GM21737 (cell line): ENCODE data around the gene MGLL.
A peak's percentile ranks its signal among the peaks of the same experiment; 100 is the strongest.

Source experiments
- ATAC-seq: cut with Tn5 transposase; IDR thresholded peaks from one replicate; pipeline ENCODE4 v1.9.1; 2021; ENCODE audit warnings: mild to moderate bottlenecking, moderate library complexity; ENCODE audit not compliant: unreplicated experiment

MGLL gene

DNA sequence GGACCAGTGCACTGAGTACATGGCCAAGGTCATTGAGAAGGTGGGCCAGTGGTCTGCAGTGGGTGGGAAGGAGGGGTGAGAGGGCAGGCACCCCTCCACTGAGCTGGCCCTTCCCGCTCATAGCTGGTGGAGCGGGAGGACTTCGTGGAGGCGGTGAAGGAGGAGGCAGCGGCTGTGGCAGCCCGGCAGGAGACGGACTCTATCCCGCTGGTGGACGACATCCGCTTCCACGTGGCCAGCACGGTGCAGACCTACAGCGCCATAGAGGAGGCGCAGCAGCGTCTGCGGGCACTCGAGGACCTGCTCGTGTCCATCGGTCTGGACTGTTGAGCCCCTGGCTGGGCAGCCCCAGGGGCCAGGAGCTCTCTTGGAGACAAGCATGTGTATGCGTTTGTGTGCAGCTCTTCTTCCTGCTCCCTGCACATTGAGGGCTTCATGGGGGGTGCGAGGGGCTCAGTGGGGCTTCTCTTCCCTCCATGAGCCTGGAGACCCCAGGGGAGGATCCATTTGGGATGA is 142.1 kb downstream of the MGLL start:
- no peak for ATAC-seq

DNA sequence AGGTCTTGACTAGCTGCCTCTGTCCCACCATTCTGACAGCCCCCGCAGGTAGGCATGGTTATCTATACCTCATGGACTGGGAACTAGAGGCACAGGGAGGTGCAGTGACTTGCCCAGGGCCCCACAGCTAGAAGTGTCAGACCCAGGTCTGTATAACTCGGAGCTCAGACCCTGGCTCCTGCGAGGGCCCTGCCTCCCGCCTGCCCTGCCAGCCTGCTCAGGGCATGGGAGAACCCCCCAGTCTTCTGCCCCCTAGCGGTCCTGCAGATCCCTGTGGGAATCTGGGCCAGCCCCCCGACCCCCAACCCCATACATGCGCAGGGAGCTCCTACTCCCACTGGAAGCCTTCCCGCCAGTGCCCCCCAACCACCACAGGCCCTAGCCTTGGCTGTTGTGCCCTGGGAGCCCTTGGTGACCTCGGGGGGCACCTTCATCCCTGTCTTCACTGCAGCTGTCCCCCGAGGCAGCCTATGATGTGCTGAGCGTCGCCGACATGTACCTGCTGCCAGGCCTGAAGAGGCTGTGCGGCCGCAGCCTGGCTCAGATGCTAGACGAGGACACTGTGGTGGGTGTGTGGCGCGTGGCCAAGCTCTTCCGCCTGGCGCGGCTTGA is 142.7 kb downstream of the MGLL start:
- no peak for ATAC-seq

GRCh38 chr3:127678611-127679533 is 143.4 kb downstream of the MGLL start:
- no peak for ATAC-seq

DNA sequence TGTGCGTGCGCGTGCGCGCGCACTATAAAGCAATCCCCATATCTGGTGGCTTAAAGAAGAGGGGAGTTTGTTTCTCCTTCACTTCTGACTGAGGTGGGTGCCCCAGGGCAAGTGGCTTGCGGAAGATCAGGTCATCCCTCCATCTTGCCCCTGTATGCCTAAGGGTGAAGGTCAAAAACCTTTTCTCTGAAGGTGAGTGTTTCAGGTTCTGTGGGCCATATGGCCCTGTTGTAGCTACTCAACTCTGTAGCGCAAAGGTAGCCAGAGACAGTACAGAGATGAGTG is 144.1 kb downstream of the MGLL start:
- no peak for ATAC-seq

GRCh38 chr3:127677541-127678314 is 144.6 kb downstream of the MGLL start:
- ATAC-seq, result no peak

DNA sequence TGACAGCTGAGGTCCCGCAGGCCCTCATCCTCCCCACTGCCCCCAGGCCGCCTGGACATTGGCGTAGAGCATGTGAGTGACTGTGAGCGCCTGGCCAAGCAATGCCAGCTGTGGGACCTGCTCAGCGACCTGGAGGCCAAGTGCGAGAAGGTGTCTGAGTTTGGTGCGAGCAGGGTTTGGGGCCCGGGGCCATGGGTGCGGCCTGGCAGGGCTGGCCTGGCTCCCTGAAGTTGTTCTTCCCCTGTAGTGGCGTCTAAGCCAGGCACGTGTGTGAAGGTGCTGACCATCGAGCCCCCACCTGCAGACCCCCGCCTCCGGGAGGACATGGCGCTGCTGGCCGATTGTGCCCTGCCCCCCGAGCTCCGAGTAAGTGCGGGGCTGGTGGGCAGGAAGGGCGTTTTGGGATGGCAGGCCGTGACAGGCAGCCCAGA is 145.4 kb downstream of the MGLL start:
- no peak for ATAC-seq

GRCh38 chr3:127676456-127676855 is 145.9 kb downstream of the MGLL start:
- no peak for ATAC-seq

GRCh38 chr3:127675651-127676391 is 146.5 kb downstream of the MGLL start:
- ATAC-seq, result no peak

GRCh38 chr3:127674790-127675189 is 147.5 kb downstream of the MGLL start:
- no peak for ATAC-seq

- ATAC-seq, result no peak
Measured at GRCh38 chr3:127674101-127674721, 148.1 kb downstream of the MGLL start.

DNA sequence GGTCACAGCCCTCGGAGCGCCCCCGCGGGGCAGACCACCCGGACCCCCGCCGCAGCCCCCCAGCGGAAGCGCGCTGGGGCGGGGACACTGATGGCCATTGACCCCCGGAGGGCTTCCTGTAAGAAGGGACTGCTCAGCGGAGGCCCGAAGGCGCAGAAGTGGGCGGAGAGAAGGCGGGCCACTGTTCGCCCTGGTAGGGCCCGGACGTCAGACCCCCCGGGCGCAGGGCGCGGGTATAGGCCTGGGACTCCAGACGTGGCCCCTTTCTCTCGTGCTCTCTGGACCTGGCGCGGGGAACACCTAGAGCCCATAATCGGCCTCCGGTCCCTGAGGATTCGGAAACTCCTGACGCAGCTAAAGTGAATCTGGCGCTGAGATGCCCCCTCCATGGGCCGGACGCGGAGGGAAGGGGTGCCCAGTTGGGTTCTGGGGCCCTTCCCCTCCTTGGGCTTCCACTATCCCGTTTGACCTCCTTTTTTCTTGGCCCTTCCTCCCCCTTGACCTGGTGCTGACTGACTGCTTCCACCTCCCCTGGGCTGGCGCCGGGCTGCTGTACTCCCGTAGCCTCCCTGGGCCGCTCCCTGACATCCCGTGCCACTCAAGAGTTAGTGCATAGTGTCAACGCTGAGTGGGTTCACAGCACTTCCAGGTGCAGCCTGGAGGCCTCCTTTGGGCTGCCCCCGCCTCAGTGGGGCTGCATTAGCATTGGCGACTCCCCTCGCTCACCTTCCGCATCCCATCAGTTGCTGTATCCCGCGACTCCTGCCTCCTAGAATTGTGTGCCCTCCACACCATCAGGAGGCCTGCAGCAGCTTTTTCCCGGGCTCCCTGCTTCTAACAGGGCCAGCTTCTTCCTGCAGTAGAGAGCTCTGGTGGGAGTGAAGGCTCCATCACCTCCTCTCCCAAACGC is 148.9 kb downstream of the MGLL start:
- peak; percentile 33 for ATAC-seq

- peak; percentile 66 for ATAC-seq
Measured at GRCh38 chr3:127672429-127673190, 149.7 kb downstream of the MGLL start, which contains the start of gene ABTB1. TSS of gene ABTB1 (plus strand) at chr3:127672952. CDS start at chr3:127673026, 74 bp downstream.

GRCh38 chr3:127671523-127672428 is 150.5 kb downstream of the MGLL start:
- peak; percentile 9 for ATAC-seq

DNA sequence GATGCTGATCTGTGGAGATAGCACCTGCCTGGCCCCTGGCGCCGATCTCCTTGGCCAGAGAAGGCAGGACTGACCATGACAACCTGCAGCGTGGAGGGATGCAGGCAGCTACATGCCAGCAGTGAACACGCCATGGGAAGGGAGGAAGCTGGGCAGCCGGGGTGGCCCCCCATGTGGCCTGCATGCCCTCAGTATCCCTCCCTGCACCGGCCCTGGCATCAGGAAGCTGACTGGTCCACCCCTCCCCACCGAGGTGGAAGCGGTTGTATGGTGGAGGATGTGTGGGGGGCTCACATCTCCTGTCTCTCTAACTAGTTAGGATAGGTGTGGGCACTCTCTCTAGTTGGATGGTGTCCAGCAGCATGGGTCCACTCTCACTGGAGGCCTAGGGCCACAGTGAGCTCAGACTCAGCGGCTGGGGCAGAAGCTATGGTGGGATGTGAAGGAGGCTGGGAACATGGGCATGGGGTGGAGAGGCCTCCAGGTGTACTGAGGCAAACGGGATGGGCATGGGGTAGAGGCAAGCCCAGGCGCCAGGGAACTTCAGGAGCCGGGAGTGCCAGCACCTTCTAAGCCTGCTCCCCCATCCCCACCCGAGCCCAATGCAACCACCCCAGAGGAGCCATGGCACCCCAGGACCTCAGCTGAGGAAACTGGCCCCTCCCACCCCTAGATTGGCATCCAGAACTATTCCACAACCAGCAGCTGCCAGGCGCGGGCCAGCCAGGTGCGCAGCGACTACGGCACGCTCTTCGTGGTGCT is 151.4 kb downstream of the MGLL start:
- no peak for ATAC-seq

DNA sequence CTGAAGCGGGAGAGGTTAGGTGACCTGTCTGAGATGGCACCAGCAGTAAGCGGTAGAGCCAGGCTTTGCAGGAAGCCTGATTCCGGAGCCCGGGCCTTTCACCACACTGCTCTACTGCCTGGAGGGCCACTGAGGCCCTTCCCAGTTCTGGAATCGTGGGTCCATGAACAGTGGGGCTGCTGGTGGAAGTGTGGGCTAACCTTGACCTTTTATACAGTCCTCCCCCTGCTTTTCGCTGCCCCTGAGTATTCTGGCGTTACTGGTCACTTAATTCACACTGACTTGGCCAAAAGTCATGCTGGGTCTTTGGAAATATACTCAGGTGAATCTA is 152.1 kb downstream of the MGLL start:
- ATAC-seq, result no peak

- ATAC-seq, result no peak
Measured at GRCh38 chr3:127669541-127670228, 152.6 kb downstream of the MGLL start.
